DMS114 treated with DMSO at 0.1 percent for 48 hours (cell line): ENCODE measurements around the gene SFN.
A peak's percentile ranks its signal among the peaks of the same experiment; 100 is the strongest.
"Not testable (repeated sequence)": the region's sequence is repeated elsewhere in the genome, so short reads cannot be mapped to it uniquely, and the experiment has no call there.

ENCODE experiments used
- DNase-seq: peaks from one replicate; lab custom pipeline; 2025; ENCODE audit not compliant: unreplicated experiment; lab: John Stamatoyannopoulos, UW

The SFN gene

DNA sequence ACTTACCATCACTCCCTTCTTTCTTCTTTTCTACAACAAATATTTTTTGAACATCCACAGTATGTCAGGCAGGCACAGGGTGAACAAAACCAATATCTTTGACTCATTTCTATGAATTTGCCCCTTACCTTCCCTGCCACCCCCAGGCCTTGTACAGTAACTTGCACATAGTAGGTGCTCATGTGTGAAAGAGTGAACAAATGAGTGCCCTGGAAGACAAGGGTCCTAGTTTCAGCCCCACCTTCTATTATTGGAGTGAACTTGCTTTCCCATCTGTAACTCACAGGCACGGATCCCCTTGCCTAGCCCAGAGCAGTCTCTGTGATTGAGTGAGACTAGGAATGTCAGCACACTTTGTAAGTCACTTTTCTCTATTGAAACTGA is 23.6 kb upstream of the SFN start:
- DNase-seq = no peak

DNA sequence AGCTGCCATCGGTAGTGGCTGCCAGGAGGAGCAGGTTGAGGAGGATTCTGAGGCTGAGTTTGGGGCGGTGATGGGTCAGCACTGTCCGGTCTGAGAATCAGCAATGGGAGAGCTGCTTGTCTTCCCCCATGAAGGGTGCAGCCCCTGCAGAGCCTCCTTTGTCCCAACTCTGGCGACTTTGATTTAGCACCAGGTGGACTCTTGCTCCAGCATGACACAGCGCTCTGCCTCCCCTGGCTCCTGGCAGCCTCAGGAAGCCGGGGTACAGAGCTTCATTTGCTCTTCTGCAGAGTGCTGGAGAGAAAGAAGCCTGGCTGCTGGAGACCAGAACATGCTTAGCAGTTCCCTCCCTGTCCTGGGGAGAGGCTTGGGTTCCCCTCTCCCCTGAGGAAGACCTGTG is 23.2 kb upstream of the SFN start:
- no peak for DNase-seq

DNA sequence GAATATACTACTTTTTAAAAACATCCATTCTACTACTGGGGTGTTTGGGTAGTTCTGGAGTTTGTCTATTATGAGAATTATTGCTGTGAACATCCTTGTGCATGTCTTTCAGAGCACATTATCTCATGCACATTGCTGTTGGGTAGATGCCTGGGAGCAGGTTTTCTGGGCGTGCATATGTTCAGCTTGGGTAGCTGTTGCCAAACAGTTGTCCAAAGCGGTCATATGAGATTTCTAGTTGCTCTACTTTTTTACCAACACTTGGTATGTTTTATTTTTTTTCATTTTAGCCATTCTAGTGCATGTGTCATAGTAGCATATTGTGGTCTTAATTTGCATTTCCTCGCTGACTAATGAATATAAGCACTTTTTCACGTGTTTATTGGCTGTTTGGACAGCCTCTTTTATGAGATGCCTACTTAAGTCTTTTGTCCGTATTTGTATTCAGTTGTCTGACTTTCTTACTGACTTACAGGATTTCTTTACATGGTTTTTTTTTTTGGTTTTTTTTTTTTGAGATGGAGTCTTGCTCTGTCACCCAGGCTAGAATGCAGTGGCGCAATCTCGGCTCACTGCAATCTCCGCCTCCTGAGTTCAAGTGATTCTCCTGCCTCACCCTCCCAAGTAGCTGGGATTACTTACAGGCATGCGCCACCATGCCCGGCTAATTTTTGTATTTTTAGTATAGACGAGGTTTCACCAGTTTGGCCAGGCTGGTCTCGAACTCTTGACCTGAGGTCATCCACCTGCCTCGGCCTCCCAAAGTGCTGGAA is 18.3 kb upstream of the SFN start:
- no peak for DNase-seq

- DNase-seq = not testable (repeated sequence)
Observed at GRCh38 chr1:26847826-26848225, 15.1 kb upstream of the SFN start.

DNA sequence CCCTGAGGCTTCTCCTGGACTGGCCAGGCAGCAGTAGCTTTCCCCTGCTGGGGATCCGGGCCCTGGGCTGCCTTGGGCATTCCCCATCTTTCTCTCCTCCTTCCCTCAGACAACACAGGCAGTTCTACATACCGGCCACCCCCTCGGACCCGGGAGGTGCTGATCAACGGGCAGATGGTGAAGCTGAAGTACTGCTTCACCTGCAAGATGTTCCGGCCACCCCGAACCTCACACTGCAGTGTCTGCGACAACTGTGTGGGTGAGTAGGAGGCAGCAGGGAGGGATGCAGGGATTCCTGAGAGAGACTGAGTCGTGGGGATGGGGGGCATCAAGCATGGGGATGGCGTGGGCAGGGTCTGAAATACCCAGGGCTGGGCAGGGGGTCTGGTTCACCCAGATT is 14.4 kb upstream of the SFN start:
- DNase-seq = no peak

GRCh38 chr1:26848941-26849774 is 13.8 kb upstream of the SFN start:
- no peak for DNase-seq

DNA sequence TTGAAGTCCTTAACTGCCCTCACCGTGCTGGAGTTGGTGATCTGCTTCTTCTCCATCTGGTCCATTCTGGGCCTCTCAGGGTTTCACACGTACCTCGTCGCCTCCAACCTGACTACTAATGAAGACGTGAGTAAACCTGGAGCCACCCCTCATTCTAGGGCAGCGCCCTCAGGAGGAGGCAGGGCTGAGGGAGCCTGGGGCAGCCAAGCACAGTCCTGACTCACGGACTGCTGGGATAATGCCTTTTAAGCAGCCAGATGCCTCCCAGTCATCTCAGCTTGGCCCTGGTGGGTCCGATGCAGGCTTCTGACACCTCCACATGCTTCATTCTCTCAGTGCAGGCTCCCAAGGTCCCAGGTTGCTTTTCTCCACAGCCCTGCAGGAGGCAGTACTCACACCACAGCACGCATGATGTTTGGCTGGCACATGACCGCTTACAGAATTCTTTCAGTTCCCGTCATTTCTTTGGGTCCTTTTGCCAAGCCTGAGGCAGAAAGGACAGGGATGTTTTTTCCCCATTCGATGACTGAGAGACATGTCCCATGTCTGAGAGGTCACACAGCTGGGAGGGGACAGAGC is 11.8 kb upstream of the SFN start:
- DNase-seq = no peak

DNA sequence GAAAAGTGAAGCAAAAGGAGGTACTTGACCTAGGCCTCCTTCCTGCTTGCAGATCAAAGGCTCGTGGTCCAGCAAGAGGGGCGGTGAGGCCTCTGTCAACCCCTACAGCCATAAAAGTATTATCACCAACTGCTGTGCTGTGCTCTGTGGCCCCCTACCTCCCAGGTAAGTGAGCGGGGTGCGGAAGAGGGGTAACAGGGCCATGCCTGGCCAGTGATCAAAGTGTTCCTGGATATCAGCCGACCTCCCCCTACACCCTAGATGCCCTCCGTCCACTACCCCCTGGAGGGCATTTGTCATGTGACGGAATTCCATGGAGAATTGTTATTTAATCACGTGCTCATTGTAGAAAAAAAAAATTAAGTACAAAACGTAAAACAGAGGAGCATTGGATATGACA is 10.2 kb upstream of the SFN start:
- DNase-seq = no peak

DNA sequence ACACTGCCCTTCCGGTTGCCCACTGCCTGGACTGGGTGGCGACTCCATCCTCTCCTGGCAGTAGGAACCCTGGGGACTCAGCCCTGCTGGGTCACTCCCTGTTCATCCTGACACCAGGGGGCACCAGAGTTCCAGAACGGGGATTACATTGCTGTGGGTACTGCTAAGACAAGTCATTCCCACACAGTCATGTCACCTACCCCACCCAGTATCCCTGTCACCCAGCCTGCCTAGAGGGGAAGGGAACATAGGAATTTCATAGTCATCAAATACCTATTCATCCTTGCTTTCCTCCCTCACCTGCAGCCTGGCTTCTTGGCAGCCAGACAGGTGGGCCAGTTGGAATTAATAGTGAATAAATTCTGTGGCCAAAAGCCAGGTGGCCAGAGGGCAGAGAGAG is 9.8 kb upstream of the SFN start:
- peak; percentile 43 for DNase-seq

DNA sequence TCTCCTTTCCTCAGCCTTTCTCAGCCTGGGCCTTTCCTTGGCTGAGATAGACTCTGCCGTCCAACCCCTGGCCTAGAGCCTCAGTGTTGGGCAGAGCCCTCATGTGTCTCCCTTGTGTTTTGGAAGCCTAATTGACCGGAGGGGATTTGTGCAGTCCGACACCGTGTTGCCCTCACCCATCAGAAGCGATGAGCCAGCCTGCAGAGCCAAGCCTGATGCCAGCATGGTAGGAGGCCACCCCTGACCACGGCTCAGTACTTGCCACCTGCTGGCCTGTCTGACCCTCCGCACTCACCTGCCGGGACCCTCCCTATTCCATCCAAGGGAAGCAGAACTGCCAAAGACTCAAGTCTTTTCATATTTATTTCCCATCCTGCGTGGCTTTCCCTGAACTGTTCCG is 9.3 kb upstream of the SFN start:
- no peak for DNase-seq

- no peak for DNase-seq
Observed at GRCh38 chr1:26854906-26855305, 8.0 kb upstream of the SFN start.

- DNase-seq = no peak
Observed at GRCh38 chr1:26855636-26856035, 7.3 kb upstream of the SFN start.

- DNase-seq = no peak
Observed at GRCh38 chr1:26856181-26856580, 6.8 kb upstream of the SFN start.

- no peak for DNase-seq
Observed at GRCh38 chr1:26856604-26857469, 6.1 kb upstream of the SFN start.

DNA sequence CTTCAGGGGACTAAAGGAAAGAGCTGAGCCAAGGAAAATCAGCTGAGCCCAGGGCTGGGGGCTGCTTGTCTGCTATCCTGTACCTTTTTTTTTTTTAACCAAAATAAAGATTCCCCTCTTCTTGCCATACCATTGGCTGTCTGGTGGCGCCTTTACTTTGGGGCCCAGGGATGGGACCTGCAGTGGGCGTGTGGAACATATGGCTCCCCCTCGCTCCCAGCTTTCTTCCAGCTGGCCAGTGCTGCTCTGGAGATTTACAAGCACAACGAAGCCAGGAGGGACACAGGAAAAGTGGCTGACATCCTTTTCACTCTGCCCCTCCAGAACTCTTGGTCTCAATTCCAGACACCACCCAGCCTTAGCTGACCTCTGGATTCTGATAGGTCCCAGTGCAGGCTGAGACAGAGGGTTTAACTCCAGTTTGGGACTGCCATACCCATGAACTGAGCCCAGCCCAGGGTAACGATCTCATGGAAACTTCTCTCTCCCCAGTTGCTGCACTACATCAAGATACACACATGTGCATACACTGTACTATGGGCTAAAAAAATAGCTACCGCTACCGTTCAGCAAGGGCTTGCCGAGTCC is 5.4 kb upstream of the SFN start:
- no peak for DNase-seq

- no peak for DNase-seq
Observed at GRCh38 chr1:26858160-26858559, 4.8 kb upstream of the SFN start.

DNA sequence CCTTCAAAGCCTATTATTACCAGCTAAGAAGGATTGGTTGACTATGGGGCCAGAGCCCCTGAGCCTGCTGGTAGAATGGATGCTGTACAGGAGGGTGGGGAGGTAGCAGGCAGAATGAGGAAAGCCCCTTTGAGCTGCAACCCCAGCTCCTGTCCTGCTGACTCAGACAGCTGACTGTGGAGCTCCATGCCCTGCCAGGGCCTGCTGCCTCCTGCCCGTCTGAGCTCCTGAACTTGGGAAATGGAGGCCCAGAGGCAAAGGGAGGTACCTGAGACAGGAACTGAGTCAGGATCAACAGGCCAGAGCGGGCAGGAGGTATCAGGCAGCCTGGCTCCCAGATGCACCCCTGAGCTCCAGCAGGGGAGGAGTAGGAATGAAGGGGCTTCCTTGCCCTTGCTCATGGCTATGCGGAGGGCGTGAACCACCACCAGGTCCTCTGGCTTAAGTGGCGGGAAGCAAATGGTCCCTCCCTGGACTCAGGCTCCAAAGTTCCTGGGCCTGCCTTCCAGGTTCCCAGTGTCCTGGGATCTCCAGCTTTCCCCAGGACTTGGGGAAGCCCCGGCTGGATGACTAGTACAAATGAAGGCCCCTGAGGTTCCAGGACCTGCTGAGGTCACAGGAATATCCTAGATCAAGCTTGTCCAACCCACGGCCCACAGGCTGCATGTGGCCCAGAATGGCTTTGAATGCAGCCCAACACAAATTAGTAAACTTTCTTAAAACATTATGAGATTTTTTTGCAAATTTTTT is 3.9 kb upstream of the SFN start:
- no peak for DNase-seq

GRCh38 chr1:26861286-26861701 is 1.7 kb upstream of the SFN start:
- peak; percentile 50 for DNase-seq

GRCh38 chr1:26861889-26862378 is 1.0 kb upstream of the SFN start:
- no peak for DNase-seq

DNA sequence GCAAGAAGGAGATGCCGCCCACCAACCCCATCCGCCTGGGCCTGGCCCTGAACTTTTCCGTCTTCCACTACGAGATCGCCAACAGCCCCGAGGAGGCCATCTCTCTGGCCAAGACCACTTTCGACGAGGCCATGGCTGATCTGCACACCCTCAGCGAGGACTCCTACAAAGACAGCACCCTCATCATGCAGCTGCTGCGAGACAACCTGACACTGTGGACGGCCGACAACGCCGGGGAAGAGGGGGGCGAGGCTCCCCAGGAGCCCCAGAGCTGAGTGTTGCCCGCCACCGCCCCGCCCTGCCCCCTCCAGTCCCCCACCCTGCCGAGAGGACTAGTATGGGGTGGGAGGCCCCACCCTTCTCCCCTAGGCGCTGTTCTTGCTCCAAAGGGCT is 732 bp downstream of the SFN start:
- DNase-seq = no peak
